Nephron (organoid): ENCODE measurements around the gene ASPN.
"Not testable (repeated sequence)": the region's sequence is repeated elsewhere in the genome, so short reads cannot be mapped to it uniquely, and the experiment has no call there.

ENCODE experiments used
- H3K27ac Mint-ChIP-seq, 3 experiments: 2 replicates each; pipeline ENCODE4 v1.8.0; 2020; ENCODE audit warnings: mixed read lengths in 3 of 3, mild to moderate bottlenecking in 2 of 3, moderate library complexity in 1 of 3
- H3K27me3 Mint-ChIP-seq: 2 replicates; pipeline ENCODE4 v1.8.0; 2021; ENCODE audit warnings: low read depth, mild to moderate bottlenecking, moderate library complexity, mixed read lengths
- H3K36me3 Mint-ChIP-seq: 2 replicates; pipeline ENCODE4 v1.8.0; 2020; ENCODE audit warnings: low read depth, mixed read lengths
- H3K4me1 Mint-ChIP-seq: 2 replicates; pipeline ENCODE4 v1.8.0; 2020; ENCODE audit warnings: mixed read lengths
- H3K4me3 Mint-ChIP-seq, 3 experiments: 2 replicates each; pipeline ENCODE4 v1.8.0; 2020; ENCODE audit warnings: mild to moderate bottlenecking in 3 of 3, mixed read lengths in 3 of 3, moderate library complexity in 2 of 3
- H3K9me3 Mint-ChIP-seq: 2 replicates; pipeline ENCODE4 v1.8.0; 2020; ENCODE audit warnings: mixed read lengths
- CTCF ChIP-seq, 3 experiments: fragments of 200-600 bp; sonication (generic); IDR thresholded peaks; one replicate each; pipeline ENCODE4 v1.5.0; 2021; ENCODE audit warnings: antibody characterized with exemption in 3 of 3; ENCODE audit not compliant: unreplicated experiment in 3 of 3

Gene ASPN

GRCh38 chr9:92423612-92424011 lies 58.7 kb downstream of the ASPN start:
- H3K36me3 Mint-ChIP-seq: no peaks in the 10 kb centered on the region
- no peaks in the 10 kb centered on the region for H3K27me3 Mint-ChIP-seq
- no peak for TF ChIP-seq CTCF (IDR thresholded peaks at IDR 0.05; ENCODE audit: unreplicated experiment in 3 of 3)
- peak overlapping the region; percentile 70 to 99 (median 94) for H3K27ac Mint-ChIP-seq
- H3K9me3 Mint-ChIP-seq: no peaks in the 10 kb centered on the region
- peaks cover 45% of the 10 kb centered on the region for H3K4me1 Mint-ChIP-seq
- H3K4me3 Mint-ChIP-seq: peak overlapping the region in 1 of 3 experiments; percentile 26

- TF ChIP-seq CTCF (IDR thresholded peaks at IDR 0.05; ENCODE audit: unreplicated experiment in 3 of 3): no peak
- H3K9me3 Mint-ChIP-seq: no peaks in the 10 kb centered on the region
- no peaks in the 10 kb centered on the region for H3K36me3 Mint-ChIP-seq
- peak overlapping the region; percentile 5 to 99 (median 94) for H3K27ac Mint-ChIP-seq
- no peaks in the 10 kb centered on the region for H3K27me3 Mint-ChIP-seq
- peaks cover 47% of the 10 kb centered on the region for H3K4me1 Mint-ChIP-seq
- H3K4me3 Mint-ChIP-seq: peak overlapping the region in 2 of 3 experiments; percentile 4 to 24
Measured at GRCh38 chr9:92422611-92423338, 59.5 kb downstream of the ASPN start.

- Mint-ChIP-seq H3K36me3 (no peaks in the 10 kb centered on the region), H3K9me3 (no peaks in the 10 kb centered on the region), H3K27me3 (no peaks in the 10 kb centered on the region), H3K4me3 (no peak overlapping the region), H3K4me1 (peaks cover 26% of the 10 kb centered on the region), H3K27ac (peak overlapping the region; percentile 36 to 86 (median 77))
- TF ChIP-seq CTCF (IDR thresholded peaks at IDR 0.05; ENCODE audit: unreplicated experiment in 3 of 3): no peak
Measured at GRCh38 chr9:92414566-92414965, 67.7 kb downstream of the ASPN start.

- H3K27ac Mint-ChIP-seq: peak overlapping the region; percentile 94 to 95 (median 95)
- H3K9me3 Mint-ChIP-seq, H3K36me3 Mint-ChIP-seq, H3K4me3 Mint-ChIP-seq, H3K27me3 Mint-ChIP-seq: not testable (repeated sequence)
- H3K4me1 Mint-ChIP-seq: peaks cover 42% of the 10 kb centered on the region
Measured at GRCh38 chr9:92411157-92411556, 71.1 kb downstream of the ASPN start.

- H3K4me3 Mint-ChIP-seq: peak overlapping the region in 2 of 3 experiments; percentile 21 to 32
- H3K9me3 Mint-ChIP-seq: no peaks in the 10 kb centered on the region
- no peak for TF ChIP-seq CTCF (IDR thresholded peaks at IDR 0.05; ENCODE audit: unreplicated experiment in 3 of 3)
- peaks cover 48% of the 10 kb centered on the region for H3K4me1 Mint-ChIP-seq
- no peaks in the 10 kb centered on the region for H3K36me3 Mint-ChIP-seq
- peak overlapping the region; percentile 95 to 97 (median 95) for H3K27ac Mint-ChIP-seq
- no peaks in the 10 kb centered on the region for H3K27me3 Mint-ChIP-seq
Measured at GRCh38 chr9:92408747-92409478, 73.4 kb downstream of the ASPN start.

GRCh38 chr9:92407818-92408217 lies 74.5 kb downstream of the ASPN start:
- peak overlapping the region in 2 of 3 experiments; percentile 95 to 97 for H3K27ac Mint-ChIP-seq
- H3K36me3 Mint-ChIP-seq: no peaks in the 10 kb centered on the region
- TF ChIP-seq CTCF (IDR thresholded peaks at IDR 0.05; ENCODE audit: unreplicated experiment in 3 of 3): no peak
- H3K9me3 Mint-ChIP-seq: no peaks in the 10 kb centered on the region
- no peaks in the 10 kb centered on the region for H3K27me3 Mint-ChIP-seq
- peaks cover 43% of the 10 kb centered on the region for H3K4me1 Mint-ChIP-seq
- H3K4me3 Mint-ChIP-seq: no peak overlapping the region
